Effector memory CD4-positive, alpha-beta T cell (primary cell): ENCODE data around the gene ULK3.
A peak's percentile ranks its signal among the peaks of the same experiment; 100 is the strongest.

Source experiments
- DNase-seq, 3 donors: peaks; one replicate each; pipeline ENCODE4 v3.0.0-alpha.2; 2020
- H3K27ac ChIP-seq: 2 replicates; pipeline ENCODE4 v1.7.0; 2013; ENCODE audit warnings: mild to moderate bottlenecking, low read length, moderate library complexity; ENCODE audit not compliant: insufficient read depth, poor library complexity, severe bottlenecking
- H3K27me3 ChIP-seq: replicated peaks from 2 replicates; pipeline ENCODE4 v1.7.0; 2013; ENCODE audit warnings: mild to moderate bottlenecking, low read length; ENCODE audit not compliant: insufficient read depth, control insufficient read depth, poor library complexity, severe bottlenecking
- H3K36me3 ChIP-seq: 2 replicates; pipeline ENCODE4 v1.7.0; 2013; ENCODE audit warnings: mild to moderate bottlenecking, low read length, moderate library complexity; ENCODE audit not compliant: control insufficient read depth, insufficient read depth
- H3K4me1 ChIP-seq: 2 replicates; pipeline ENCODE4 v1.7.0; 2013; ENCODE audit warnings: low read length, mild to moderate bottlenecking; ENCODE audit not compliant: control insufficient read depth, insufficient read depth, poor library complexity, severe bottlenecking
- H3K4me3 ChIP-seq: 2 replicates; pipeline ENCODE4 v1.7.0; 2013; ENCODE audit warnings: low read length, low read depth, mild to moderate bottlenecking; ENCODE audit not compliant: insufficient read depth, poor library complexity, severe bottlenecking
- H3K9me3 ChIP-seq: 2 replicates; pipeline ENCODE4 v1.7.0; 2013; ENCODE audit warnings: mild to moderate bottlenecking, low read length, moderate library complexity; ENCODE audit not compliant: control insufficient read depth

The ULK3 gene

DNA sequence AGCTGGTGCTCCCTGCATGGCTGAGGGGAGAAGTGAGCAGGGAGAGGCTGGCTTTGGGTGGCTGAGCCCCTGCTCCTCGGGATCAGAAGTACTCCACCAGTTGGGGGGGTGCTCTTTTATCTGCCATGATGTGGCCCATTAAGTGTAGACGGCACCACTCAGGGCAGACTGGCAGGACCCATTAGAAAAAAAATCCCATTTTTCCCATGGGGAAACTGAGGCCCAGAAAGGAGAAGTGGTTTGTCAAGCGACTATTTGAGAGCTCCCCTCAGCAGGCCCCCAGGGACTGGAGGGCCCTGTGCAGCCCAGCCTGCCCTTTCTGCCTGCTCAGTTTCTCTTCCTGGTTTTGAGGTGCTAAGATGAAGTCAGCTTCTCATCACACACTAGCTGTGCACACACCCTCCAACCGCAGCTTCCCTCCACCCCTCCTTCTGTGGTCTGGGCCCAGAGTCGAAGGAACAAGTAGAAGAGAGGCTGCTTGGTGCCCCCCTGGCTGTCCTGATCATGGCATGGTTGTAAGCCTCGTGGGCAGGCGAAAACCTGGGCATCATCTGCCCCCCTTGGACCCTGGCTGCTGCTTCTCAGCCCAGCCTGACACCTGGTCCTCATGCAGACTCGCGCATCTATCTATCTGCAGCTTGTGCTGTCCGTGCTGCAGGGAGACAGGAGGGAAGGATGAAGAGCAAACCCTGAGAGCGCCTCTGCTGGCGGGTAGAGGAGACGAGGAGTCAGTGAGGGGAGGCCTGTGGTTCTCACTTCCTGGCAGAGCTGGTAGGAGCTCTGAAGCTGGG, 55.5 kb downstream of the ULK3 start:
- peak; percentile 88 to 92 (median 88) for DNase-seq
- Histone ChIP-seq H3K36me3 (no peaks in the 10 kb centered on the region), H3K27ac (peak overlapping the region; percentile 90), H3K4me1 (peaks cover 90% of the 10 kb centered on the region), H3K9me3 (no peaks in the 10 kb centered on the region), H3K4me3 (peak overlapping the region; percentile 99), H3K27me3 (no peaks in the 10 kb centered on the region)

DNA sequence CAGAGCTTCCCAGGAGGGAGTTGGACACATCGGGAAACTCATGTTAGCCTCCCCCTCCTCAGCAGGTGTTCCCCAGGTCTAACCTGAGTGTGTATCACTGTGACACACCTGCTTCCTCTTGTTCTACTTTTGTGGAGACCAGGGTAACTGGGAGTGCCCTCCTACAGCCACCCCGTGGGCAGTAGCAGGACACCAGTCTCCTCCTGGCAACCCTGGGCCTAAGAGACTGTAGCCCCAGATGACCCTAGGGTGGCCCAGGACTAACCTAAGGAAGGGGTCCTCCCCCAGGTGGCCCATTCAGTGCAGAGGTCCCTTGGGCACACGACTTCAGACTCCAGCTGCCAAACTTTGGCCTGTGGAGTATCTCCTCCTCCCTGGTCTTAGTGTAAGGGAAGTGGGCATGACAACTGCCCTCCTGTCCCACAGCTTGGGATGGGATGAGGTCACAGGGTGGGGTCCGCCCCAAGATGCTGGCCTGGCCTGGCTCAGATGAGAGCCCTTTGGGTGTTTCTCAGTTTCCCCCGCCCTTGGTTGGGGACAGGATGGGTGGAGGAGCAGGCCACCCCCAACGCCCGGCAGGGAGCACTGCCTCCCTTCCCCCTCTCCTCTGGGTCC, 56.3 kb downstream of the ULK3 start:
- no peak for DNase-seq
- peak overlapping the region; percentile 90 for H3K27ac ChIP-seq
- peaks cover 82% of the 10 kb centered on the region for H3K4me1 ChIP-seq
- H3K27me3 ChIP-seq: no peaks in the 10 kb centered on the region
- no peaks in the 10 kb centered on the region for H3K36me3 ChIP-seq
- peak overlapping the region; percentile 99 for H3K4me3 ChIP-seq
- no peaks in the 10 kb centered on the region for H3K9me3 ChIP-seq
